ENCODE measurements around the gene C17orf113.
A peak's percentile ranks its signal among the peaks of the same experiment; 100 is the strongest.

The C17orf113 gene

GRCh38 chr17:42042598-42043319 is 7.6 kb downstream of the C17orf113 start:
- no peak for TF ChIP-seq REST (IDR thresholded peaks at IDR 0.05; ENCODE audit: insufficient read depth in 1 of 2, low read depth in 2 of 2, low read length in 2 of 2)
- no peak for TF ChIP-seq SIN3A (IDR thresholded peaks at IDR 0.05; ENCODE audit: borderline replicate concordance, insufficient read depth, low read length)
- TF ChIP-seq TAF1 (IDR thresholded peaks at IDR 0.05; ENCODE audit: borderline replicate concordance, insufficient read depth, low read length), result no peak
- TF ChIP-seq POLR2AphosphoS5 (IDR thresholded peaks at IDR 0.05; ENCODE audit: low read depth, low read length), result no peak
- TF ChIP-seq FOXP2 (optimal IDR thresholded peaks at IDR 0.05; ENCODE audit: borderline replicate concordance, extremely low read depth, extremely low read length, insufficient read depth), result no peak

GRCh38 chr17:42041619-42042018 is 8.8 kb downstream of the C17orf113 start:
- TF ChIP-seq FOXP2 (optimal IDR thresholded peaks at IDR 0.05; ENCODE audit: borderline replicate concordance, extremely low read depth, extremely low read length, insufficient read depth) (no peak), SIN3A (IDR thresholded peaks at IDR 0.05; ENCODE audit: borderline replicate concordance, insufficient read depth, low read length) (no peak), REST (IDR thresholded peaks at IDR 0.05; ENCODE audit: insufficient read depth in 1 of 2, low read depth in 2 of 2, low read length in 2 of 2) (peak in 1 of 2 experiments; percentile 77; a peak in 2 of 4 replicates), POLR2AphosphoS5 (IDR thresholded peaks at IDR 0.05; ENCODE audit: low read depth, low read length) (no peak), TAF1 (IDR thresholded peaks at IDR 0.05; ENCODE audit: borderline replicate concordance, insufficient read depth, low read length) (no peak)

GRCh38 chr17:42040818-42041217 is 9.6 kb downstream of the C17orf113 start:
- TF ChIP-seq POLR2AphosphoS5 (IDR thresholded peaks at IDR 0.05; ENCODE audit: low read depth, low read length), result no peak
- no peak for TF ChIP-seq REST (IDR thresholded peaks at IDR 0.05; ENCODE audit: insufficient read depth in 1 of 2, low read depth in 2 of 2, low read length in 2 of 2)
- no peak for TF ChIP-seq FOXP2 (optimal IDR thresholded peaks at IDR 0.05; ENCODE audit: borderline replicate concordance, extremely low read depth, extremely low read length, insufficient read depth)
- no peak for TF ChIP-seq SIN3A (IDR thresholded peaks at IDR 0.05; ENCODE audit: borderline replicate concordance, insufficient read depth, low read length)
- no peak for TF ChIP-seq TAF1 (IDR thresholded peaks at IDR 0.05; ENCODE audit: borderline replicate concordance, insufficient read depth, low read length)

- TF ChIP-seq TAF1 (IDR thresholded peaks at IDR 0.05; ENCODE audit: borderline replicate concordance, insufficient read depth, low read length) (no peak), REST (IDR thresholded peaks at IDR 0.05; ENCODE audit: insufficient read depth in 1 of 2, low read depth in 2 of 2, low read length in 2 of 2) (no peak), FOXP2 (optimal IDR thresholded peaks at IDR 0.05; ENCODE audit: borderline replicate concordance, extremely low read depth, extremely low read length, insufficient read depth) (no peak), SIN3A (IDR thresholded peaks at IDR 0.05; ENCODE audit: borderline replicate concordance, insufficient read depth, low read length) (no peak), POLR2AphosphoS5 (IDR thresholded peaks at IDR 0.05; ENCODE audit: low read depth, low read length) (no peak)
Measured at GRCh38 chr17:42039794-42040763, 10.3 kb downstream of the C17orf113 start.

All from PFSK-1 (cell line).